ENCODE results near the gene ATP8A1.
"Not testable (repeated sequence)": the region's sequence is repeated elsewhere in the genome, so short reads cannot be mapped to it uniquely, and the experiment has no call there.

Gene ATP8A1

DNA sequence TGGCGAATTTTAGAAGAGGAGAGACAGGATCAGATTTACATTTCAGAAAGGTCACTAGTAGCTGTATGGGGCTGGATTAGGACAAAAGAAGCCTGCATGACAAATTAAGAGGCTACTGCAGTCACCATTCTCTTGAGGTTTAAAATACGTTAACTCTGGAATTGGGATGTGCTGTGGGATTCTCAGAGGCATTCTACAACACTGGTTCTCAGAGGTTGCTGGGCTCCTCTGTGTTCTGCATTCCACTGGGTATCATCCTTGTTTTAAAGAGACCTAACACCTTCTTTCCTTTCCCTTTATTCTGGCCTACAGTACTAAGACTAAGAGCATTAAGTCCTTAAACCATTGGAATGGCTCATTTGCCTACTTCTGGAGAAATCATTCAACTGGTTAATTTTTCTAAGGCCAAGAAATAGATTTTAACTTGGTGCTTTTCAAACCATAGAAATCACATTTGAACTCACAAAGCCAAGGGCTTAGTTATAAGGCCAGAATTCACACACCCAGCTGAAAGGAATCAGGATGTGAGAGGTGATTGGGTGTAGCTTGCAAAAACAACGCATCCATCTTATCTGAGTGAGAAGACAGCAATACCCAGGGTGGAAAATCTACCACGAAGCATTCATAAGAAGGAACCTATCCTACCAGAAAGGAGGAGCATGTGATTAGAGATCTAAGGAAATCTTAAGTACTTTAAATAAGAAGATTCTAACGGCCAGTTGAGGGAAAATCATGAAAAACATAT, 143.0 kb downstream of the ATP8A1 start:
- DNase-seq (ENCODE audit: low spot score), result no peak

DNA sequence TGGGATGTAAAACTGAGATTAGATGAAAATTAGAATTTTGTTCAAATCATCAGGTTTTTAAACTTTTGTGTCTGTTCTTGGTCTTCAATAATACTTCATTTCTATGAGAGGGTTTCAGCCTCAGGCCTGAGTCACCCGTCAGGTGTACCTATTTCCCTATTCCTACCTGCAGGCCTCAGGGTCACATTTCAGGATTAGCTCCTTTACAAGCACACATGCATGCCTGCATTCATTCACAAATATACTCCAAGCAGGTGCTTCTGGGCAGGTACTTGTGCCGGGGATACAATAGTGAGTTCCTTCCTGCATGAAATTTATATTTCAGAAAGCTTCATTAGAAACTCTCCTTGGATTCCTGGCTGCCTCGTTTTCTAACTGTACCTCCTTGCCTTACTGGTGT, 144.7 kb downstream of the ATP8A1 start:
- no peak for DNase-seq (ENCODE audit: low spot score)
- no peak for FAIRE-seq

More for the DNA sequence above, 143.0 kb downstream of the ATP8A1 start:
- no peak for FAIRE-seq

DNA sequence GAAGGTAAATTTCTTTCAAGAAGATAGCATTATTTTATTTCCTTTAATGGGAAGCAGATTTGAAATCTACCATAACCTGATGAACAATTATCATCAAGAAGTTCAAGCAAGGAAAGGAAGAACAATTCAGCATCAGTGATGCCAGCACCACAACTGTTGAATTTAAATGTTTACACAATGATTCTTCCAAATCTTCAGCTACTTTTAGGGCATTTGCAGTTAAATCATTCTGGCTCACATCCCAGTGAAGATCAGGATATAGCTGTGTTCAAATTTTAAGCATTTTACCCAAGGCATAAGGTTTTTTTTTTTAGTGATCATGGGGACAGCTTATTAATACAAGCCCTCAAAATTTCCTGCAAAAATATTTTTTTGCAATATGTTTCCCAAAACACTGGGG, 146.7 kb downstream of the ATP8A1 start:
- no peak for FAIRE-seq
- no peak for DNase-seq (ENCODE audit: low spot score)

- no peak for FAIRE-seq
- DNase-seq (ENCODE audit: low spot score), result no peak
These were observed 155.1 kb downstream of the ATP8A1 start for GRCh38 chr4:42501624-42502401.

GRCh38 chr4:42498040-42498439, 158.9 kb downstream of the ATP8A1 start:
- DNase-seq (ENCODE audit: low spot score) (no peak), FAIRE-seq (no peak)

DNA sequence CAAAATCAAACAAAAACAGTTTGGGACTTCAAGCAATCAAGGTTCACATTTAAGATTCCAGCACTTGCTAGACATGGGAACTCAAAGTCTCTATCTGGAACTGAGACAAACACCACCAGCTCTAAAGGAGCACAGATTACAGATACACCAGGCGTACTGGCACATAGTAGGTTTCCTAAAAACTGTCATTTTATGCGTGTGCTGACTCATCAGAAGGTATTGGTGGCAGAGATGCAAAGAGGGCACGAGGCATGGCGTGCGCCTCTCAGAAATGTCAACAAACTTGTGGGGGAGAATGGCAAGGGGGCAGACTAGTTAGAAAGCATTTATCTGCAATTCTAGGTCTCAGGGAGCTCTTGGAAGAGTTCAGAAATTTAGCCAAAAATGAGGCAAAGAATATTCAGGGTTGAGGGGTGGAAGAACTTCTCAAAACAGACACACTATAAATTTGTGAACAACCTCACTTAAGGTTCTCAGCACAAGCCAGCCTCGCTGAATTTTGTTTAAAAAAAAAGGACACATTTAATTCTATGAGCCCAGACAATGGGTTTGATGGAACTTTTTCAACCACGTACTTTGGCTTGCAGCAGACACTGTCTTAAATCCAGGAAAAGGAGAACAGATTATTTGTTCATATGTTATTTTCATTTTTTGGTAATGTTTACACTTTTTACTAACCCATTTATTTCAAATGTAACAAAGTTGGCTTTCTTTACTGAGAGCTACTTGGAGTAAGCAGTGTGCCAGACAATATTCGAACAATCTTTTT, 159.6 kb downstream of the ATP8A1 start:
- no peak for DNase-seq (ENCODE audit: low spot score)
- no peak for FAIRE-seq

DNA sequence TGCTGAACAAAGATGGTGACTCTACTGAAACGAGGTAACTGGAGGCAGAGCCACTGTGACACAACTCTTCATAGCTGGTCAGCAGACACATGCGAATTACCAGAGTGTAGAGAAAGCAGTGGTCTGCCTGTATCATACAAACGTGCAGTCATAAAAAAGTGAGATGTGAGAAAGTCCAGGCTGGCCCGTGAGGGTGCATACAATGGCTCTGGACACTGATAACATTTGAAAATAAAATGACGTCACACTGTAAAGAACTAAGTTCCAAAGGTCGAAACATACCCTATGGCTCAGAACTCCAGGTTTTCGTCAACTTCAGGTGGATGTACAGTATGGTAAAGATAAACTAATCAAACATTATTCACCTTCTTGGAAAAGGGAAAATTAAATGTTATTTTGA, 163.9 kb downstream of the ATP8A1 start:
- DNase-seq (ENCODE audit: low spot score), result no peak
- no peak for FAIRE-seq

DNA sequence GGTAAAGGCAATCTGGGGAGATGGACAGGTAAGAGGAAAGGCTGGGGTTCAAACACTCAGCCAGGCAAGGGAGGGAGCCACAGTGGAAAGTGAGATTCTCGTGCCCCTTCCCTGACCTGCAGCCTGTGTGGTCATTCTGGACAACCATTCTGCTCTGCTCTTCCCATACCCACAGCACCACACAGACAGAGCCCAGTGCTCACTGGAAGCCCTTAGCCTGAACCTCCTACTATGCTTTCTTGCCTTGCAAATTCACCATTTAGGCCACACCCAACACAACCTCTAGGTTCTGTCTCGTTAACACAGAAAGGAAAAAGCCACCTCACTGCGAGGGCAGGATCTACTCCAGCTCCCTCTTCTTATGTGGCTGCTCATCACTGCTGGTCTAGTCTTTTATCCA, 166.9 kb downstream of the ATP8A1 start:
- DNase-seq (ENCODE audit: low spot score) (no peak), FAIRE-seq (no peak)

GRCh38 chr4:42489095-42489494, 167.8 kb downstream of the ATP8A1 start:
- FAIRE-seq (no peak), DNase-seq (ENCODE audit: low spot score) (no peak)

DNA sequence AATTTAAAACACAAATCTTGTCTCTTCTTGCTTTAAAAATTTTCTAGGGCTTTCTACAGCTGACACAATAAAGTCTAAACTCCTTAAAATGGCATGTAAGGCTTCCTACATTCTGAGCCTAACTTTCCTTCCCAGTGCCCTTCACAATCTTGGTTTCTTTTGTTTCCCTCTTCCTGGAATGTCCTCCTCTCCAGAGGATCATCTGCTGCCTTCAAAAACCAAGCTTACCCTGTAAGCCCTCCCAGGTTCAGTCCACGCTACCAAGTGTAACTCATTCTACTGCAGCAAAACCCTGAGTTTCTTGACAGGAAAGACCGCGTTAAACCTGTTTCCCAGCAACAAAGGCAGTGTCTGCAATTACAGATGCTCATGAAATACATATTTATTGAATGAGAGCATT, 168.4 kb downstream of the ATP8A1 start:
- peak; percentile 9 for FAIRE-seq

GRCh38 chr4:42488114-42488513, 168.8 kb downstream of the ATP8A1 start:
- DNase-seq (ENCODE audit: low spot score) (no peak), FAIRE-seq (no peak)

More for the DNA sequence above, 168.4 kb downstream of the ATP8A1 start:
- no peak for DNase-seq (ENCODE audit: low spot score)

DNA sequence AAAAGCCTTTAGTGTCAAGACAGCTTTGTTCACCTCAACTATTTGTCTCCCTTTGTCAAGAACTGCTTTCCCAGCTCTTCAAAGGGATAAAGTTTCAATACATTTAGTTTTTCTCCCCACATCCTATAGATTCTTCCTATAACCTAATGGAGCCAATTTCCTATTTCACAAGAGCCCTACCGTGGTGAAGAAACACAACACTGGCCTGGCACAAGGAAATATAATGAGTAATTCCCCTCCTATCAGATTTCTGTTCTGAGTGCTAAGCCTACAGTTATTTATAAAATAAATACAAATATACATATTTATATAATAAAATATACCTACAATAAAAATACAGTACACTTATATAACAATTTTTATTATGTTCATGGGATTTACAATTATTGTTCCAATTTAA, 169.7 kb downstream of the ATP8A1 start:
- no peak for FAIRE-seq

GRCh38 chr4:42486156-42486555, 170.7 kb downstream of the ATP8A1 start:
- not testable (repeated sequence) for FAIRE-seq; DNase-seq (ENCODE audit: low spot score)

More for the DNA sequence above, 169.7 kb downstream of the ATP8A1 start:
- DNase-seq (ENCODE audit: low spot score), result no peak

DNA sequence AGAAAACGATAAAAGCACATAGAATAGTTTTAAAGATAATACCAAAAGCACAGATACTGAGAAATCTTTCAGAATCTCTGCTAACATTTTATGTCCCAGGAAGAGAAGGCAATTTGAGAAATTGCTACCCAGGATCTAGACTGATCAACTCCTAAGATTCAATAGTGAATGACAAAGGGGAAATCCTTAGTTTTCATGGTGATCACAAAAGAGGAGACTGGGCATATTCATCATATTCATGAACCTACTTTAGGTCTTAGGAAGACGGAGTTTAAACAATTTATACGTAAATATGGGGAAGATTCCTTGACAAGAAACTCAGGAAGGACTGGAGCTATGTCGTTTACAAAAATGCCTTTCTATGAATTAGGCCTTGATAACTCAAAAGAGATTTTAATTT, 172.3 kb downstream of the ATP8A1 start:
- no peak for FAIRE-seq

DNA sequence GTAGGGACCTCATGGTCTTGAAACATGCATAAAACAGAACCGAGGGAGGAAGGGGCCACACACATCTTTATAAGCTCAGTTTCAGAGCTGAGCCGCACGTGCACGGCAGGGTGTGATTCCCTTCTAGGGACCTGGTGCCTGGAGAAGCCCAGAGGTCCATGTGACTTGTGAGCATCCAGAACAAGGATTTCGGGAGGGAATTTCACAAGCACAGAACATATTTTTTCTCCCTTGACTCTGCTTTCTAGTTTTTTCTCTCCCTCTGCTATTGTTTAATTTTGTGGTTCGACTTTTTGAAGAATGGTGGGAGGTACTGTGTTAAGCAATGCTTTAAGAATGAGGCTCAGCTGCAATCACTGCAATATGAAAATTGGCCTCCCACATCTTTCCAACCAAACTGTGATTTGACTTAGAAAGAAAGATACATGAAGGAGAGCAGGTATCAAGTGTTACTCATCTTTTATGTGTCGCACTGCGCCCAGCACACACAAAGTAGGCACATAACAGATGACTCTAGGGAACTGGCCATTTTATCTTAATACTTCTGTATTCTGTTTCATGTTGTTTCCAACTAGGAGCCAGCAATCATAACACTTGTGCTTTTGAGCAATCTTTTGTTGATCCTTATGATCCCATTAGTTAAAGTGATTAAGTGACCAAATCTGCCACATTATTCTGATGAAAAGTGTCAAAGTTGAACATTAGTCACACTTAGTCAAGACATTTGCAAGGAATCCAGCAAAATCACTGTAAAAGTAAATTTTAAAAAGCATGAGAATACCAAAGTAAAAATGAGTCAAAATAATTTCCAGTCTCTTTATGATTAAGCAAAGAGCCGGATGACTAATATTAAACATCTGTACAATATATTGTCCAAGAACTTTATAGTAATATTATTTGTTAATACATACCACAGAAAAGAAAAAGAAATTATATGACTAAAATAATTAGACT, 173.2 kb downstream of the ATP8A1 start:
- DNase-seq (ENCODE audit: low spot score) (no peak), FAIRE-seq (no peak)

More for the DNA sequence above, 172.3 kb downstream of the ATP8A1 start:
- no peak for DNase-seq (ENCODE audit: low spot score)

DNA sequence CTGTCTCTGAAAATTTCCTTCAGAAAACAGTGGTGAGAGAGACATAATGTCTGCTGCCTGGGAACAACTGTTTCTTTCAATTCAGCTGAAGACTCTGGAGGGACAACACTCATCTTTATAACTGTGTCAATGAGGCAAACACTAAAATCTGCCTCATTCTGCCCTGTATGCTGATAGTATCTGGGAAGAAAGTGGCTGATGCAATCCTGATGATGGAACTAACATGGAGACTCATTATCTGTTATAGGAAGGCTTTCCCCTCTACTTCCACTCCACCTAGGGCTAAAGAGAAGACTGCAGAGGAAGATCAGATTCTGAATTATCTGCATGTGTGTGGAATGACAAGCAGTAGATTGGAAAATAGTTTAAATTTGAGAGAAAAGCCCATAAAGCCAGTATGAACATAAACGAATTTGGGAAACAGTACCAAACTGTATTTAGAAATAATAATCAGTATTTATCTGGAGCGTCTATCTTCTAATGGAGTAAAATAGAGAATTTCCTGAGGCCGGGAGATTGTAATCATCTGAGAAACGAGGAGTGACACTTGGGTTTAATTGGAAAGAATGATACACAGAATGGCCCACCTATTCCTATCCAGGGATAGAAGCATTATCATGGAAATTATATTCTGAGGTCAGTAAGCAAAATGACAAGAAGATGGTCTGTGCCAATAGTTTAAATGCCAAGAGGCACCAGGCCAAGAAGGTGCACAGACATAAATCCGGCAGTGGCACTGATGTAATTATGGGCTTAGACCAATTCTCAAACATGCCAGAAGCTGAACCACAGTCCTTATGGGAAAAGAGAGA, 174.2 kb downstream of the ATP8A1 start:
- no peak for FAIRE-seq
- DNase-seq (ENCODE audit: low spot score), result no peak

DNA sequence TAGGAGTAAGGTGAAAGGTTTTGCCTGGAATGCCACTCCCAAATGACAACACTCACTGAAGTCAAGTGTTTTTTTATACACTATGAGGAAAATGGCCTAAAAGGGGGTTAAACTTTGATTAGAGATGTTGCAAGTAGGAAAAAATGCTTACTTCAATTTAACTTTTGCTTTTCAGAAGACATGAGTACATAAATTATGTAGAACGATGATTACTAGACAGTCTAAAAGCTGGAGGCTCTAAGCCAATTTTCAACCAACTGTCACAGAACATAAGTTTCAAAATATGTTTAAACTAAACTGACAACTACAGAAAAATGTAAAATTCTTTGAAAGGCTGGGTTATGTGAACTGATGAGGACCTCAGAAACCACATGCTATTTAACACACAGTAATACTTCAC, 176.2 kb downstream of the ATP8A1 start:
- no peak for FAIRE-seq
- no peak for DNase-seq (ENCODE audit: low spot score)

GRCh38 chr4:42480281-42480680, 176.6 kb downstream of the ATP8A1 start:
- DNase-seq (ENCODE audit: low spot score) (no peak), FAIRE-seq (no peak)

- no peak for FAIRE-seq
- DNase-seq (ENCODE audit: low spot score), result no peak
These were observed 178.0 kb downstream of the ATP8A1 start for GRCh38 chr4:42478946-42479345.

DNA sequence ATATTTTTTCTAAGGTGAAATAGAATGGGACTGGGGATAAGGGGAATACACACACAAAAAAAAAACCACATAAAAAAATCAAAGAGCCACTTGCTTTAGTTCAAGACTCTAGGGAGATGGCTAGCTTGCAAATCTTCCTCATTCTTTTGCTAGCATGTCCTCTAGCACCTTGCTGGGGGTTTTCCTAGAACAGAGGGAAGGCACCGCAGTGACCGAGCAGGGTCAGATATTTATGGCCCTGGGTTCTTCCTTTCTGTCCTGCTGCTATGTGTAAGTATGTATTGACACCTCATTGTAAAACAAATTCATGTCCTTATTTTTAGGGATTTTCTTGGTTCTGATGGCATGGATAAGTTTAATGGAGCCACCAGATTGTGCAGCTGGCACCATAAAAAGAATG, 178.4 kb downstream of the ATP8A1 start:
- FAIRE-seq (no peak), DNase-seq (ENCODE audit: low spot score) (no peak)

Data from urothelium cell line (cell line).